HG03139 (cell line): ENCODE results near the gene ECHS1.
"Not testable (repeated sequence)": the region's sequence is repeated elsewhere in the genome, so short reads cannot be mapped to it uniquely, and the experiment has no call there.

Experiments
- ATAC-seq: cut with Tn5 transposase; IDR thresholded peaks from one replicate; pipeline ENCODE4 v1.9.1; 2021; ENCODE audit not compliant: unreplicated experiment

ECHS1 gene

DNA sequence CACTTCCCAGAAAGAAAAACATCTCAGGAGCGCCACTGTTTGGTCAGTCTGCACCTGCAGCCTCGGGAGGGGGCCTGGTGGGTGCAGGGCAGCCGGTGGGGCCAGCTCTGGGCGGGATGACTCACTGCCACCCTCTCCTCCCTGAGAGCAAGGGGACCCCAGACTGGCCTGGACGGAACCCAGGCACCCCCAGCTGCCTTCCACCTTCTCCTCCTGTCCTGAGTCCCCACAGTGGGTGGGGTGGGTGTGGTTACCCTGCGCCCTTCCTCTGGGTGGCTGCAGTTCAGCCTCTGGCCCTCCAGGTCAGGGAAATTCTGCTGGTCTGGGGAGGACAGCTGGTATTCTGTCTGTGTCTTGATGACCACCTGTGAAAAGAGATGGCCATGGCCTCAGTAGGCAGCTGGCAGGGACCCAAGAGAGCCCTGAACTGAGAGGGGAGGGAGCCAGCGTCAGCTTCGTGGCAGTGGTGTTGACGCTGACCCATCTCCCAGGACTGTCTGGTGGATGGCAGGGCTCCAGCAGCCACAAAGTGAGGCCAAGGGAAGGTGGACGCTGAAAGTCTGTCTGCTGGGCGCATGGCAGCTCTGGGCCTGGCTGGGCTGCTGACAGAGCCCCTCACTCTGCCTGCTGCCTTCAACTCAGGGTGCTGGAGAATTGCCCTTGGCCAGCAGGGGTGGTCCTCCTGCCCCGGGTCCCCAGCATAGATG, 45.4 kb downstream of the ECHS1 start:
- no peak for ATAC-seq

DNA sequence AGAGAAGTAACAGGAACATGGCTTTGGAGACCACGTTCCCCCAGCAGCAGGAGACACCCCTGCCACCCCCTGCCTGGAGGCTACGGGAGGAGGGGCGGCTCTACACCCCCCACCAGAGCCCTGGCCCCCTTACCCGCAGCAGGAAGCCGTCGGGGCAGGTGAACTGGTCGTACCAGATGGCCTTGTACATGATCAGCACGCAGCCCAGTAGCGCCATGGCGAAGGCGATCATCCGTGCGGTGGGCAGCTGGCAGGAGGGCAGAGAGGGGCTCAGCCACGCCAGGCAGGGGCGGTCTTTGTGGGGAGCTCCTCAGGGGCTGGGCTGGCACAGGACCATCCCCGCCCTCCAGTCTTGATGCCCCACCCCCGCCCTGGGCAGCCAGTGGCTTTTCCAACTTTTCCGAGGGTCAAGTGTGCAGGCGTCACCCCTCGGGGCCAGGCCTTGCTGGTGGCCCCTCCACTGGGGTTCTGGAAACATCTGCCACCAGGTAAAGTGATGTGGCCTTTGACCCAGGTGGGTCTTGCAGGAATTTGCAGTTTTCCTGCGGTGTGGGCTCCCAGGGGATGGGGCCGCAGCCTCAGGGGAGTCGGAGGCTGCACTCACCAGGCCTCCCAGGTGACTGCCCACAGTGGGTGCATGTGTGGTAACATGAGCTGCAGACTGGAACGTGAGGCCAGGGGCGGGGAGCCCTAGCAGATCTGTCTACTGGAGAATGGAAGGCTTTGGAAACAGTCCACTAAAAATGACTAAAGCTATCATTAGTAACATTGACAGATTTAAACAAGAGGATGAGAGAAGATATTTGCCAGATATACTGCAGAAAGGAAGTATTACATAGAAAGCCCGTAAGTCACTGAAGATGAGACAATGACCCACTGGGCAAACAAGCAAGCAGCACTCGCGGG, 46.2 kb downstream of the ECHS1 start:
- no peak for ATAC-seq

DNA sequence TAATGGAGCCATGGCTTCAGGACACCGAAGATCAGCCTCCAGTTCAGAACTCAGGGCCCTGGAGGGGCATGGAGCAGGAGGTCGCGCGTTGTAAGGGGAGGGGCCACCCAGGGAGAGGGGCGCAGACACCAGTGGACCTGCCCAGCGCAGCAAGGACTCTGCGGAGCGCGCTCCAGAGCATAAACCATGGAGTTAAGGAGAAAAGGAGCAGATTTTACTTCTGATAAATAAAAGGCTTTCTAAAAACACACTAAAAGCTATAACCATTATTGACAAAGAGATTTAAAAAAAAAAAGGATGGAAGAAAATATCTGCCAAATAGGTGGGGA, 47.0 kb downstream of the ECHS1 start:
- ATAC-seq, result no peak

DNA sequence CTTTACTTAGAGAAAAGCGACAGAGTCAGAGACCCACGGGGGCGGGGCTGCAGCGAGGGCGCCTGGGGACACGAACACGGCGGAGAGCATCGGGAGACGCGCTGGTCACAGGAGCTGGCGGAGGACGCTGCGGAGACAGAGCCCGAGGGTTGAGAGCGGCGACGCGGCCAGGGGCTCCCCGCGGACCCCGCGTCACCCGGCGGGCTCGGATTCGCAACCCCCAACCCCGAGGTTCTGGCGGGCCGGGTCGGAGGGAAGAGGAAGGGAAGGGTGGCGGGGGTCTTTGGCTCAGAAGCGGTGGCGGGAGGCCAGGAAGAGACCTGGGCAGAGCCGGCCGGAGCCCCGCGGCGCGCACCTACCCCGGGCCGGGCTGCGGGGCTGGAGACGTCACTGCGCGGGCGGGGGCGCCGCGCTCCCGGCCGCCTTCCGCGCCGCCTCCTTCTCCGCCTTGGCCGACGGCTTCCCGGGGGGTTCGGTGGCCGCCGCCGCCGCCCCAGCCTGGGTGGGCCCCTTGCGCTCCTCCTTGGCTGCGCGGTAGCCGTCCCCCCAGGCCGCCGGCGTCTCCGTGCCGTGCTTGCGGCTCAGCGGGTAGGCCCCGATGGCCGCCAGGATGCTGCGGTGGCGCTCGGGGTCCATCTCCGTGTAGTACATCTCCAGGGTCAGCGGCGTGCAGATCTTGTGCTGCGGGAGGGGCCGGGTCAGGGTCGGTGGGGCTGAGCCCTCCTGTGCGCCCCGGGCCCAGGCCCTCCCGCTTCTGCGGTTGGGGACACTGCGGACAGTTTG, 47.5 kb downstream of the ECHS1 start:
- ATAC-seq, result no peak

DNA sequence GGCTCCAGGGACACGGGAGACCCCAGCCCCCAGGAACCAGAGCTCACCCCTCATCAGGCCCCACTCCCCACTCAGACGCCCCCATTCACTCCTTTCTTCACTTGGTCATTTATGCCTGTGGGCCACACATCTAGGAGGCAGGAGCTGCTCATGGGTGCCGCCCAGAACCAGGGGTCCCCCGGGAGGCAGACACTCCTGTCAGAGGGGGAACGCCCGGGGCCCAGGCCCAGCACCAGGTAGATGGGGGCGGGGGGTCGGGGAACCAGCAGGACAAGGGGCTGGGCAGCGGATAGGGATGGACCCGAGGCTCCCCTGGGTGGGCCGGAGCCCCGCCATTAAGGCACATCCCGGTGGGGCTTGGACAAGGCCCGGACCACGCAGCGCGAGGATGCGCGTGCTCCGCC, 48.3 kb downstream of the ECHS1 start:
- ATAC-seq, result no peak

DNA sequence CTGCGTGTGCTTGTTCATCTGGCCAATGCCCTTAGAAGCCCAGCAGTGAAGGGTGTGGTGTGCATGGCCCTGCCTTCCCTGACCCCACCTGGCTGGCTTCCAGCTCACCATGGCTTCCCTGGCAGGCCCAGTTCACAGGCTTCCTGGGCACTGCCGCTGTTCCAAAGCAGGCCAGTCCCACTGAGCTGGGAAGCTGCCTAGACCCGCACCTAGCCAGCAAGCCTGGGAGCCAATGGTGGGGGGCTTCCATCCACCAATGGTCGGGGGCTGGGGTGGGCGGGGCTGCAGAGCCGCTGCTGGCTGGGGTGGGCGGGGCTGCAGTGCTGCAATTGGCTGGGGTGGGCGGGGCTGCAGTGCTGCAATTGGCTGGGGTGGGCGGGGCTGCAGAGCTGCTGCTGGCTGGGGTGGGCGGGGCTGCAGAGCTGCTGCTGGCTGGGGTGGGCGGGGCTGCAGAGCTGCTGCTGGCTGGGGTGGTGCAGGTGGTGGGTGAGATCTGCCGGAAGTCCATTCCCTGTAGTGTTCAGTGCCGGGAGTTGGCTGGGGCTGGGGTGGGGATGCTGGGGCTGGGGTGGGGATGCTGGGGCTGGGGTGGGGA, 48.9 kb downstream of the ECHS1 start:
- no peak for ATAC-seq

DNA sequence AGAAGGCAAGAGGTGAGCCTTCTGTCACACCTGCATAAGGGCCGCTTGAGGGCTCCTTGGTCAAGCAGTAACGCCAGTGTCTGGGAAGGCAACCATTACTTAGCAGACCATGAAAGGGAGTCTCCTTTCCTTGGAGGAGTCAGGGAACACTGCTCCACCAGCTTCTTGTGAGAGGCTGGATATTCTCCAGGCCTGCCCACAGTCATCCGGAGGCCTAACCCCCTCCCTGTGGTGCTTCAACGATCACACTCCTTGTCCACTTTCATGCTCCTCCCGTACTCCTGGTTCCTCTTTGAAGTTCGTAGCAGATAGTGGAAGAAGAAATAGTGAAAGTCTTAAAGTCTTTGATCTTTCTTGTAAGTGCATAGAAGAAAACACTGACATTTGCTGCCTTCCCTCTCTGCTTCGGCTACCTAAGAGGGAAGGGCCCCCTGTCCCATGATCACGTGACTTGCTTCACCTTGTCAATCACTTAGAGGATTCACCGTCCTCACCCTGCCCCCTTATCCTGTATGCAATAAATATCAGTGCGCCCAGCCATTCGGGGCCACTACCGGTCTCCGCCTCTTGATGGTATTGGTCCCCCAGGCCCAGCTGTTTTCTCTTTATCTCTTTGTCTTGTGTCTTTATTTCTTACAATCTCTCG, 51.0 kb downstream of the ECHS1 start:
- ATAC-seq, result not testable (repeated sequence)

DNA sequence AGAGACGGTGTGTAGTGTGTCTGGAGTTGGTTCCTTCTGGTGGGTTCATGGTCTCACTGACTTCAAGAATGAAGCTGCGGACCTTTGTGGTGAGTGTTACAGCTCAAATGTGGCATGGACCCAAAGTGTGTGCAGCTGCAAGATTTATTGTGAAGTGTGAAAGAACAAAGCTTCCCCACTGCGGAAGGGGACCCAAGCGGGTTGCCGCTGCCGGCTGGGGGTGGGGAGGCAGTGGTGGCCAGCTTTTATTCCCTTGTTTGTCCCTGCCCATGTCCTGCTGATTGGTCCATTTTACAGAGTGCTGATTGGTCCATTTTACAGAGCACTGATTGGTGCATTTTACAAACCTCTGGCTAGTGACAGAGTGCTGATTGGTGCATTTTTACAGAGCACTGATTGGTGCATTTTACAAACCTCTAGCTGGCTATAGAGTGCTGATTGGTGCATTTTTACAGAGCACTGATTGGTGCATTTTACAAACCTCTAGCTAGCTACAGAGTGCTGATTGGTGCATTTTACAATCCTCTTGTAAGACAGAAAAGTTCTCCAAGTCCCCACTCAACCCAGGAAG, 52.2 kb downstream of the ECHS1 start:
- ATAC-seq, result not testable (repeated sequence)

DNA sequence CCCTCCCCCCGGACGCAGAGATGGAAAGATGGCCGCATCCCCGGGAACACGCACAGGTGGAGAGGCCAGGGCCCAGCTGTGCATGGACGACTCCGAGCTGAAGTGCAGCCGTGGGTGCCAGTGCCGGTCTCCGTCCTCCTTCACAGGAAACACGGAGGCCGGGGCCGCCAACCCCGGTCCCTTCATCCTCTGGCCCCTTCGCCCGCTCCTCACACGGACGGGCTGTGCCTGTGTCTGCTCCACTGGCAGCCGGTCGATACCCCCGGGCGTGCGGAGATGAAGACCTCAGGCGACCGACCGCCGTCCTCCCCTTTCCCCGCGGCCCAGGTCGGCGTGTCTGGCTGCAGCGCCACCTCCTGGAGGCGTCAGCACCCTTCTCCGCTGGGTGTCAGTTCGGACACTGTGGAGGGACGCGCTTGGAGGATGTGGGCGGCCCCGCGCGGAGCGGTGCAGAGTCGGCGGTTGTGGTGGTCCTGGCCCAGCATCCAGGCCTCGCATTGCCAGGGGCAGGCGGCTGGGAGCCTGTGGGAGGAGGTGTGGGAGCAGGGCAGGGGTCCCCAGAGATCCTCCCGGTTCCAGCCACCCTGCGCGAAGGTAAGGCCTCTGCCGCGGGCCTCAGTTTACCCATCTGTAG, 54.5 kb downstream of the ECHS1 start:
- no peak for ATAC-seq

DNA sequence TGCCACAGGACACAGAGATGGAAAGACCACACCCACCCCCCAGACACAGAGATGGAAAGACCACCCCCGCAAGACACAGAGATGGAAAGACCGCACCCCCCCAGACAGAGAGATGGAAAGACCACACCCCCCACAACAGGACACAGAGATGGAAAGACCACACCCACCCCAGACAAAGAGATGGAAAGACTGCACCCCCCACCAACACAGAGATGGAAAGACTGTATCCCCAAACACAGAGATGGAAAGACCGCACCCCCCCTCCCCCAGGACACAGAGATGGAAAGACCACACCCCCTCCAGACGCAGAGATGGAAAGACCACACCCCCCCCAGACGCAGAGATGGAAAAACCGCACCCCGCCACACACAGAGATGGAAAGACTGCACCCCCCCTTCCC, 56.4 kb downstream of the ECHS1 start:
- no peak for ATAC-seq

DNA sequence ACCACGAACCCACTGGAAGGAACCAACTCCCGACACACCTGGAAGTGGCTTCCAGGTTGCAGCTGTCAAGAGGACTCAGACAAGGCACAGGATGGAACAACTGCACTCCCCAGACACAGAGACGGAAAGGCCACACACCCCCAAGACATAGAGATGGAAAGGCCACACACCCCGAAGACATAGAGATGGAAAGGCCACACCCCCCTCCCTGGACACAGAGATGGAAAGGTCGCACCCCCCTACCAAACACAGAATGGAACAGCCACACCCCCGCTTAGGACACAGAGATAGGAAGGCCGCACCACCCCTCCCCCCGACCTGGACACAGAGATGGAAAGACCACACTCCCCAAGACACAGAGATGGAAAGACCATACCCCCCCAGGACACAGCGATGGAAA, 56.9 kb downstream of the ECHS1 start:
- ATAC-seq, result no peak

DNA sequence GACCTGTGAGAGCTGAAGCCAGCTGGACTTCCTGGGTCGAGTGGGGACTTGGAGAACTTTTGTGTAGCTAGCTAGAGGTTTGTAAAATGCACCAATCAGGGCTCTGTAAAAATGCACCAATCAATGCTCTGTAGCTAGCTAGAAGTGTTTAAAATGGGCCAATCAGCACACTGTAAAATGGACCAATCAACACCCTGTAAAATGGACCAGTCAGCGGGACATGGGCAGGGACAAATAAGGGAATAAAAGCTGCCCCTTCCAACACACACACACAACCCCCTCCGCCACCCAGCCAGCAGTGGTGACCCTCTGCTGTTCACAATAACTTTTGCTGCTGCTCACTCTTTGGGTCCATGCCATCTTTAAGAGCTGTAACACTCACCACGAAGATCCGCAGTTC, 57.3 kb downstream of the ECHS1 start:
- no peak for ATAC-seq

DNA sequence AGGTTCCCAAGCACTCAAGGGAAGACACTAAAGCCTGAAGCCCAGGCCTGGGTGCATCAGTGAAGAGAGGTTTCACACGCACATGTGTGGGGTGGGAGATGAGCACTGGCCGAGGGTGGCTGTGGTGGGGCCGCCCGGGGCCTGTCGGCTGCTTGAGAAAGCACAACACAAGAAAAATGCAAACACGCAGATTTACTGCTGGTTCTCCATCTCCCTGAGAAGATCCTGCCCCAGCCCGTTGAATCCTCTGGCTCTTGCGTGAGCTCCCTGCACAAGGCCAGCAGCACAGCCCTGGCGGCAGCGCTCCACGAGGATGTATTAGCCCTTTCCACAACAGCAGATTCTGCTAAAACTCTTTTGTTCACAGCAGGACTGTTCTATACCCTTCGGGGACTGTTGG, 58.2 kb downstream of the ECHS1 start:
- no peak for ATAC-seq

DNA sequence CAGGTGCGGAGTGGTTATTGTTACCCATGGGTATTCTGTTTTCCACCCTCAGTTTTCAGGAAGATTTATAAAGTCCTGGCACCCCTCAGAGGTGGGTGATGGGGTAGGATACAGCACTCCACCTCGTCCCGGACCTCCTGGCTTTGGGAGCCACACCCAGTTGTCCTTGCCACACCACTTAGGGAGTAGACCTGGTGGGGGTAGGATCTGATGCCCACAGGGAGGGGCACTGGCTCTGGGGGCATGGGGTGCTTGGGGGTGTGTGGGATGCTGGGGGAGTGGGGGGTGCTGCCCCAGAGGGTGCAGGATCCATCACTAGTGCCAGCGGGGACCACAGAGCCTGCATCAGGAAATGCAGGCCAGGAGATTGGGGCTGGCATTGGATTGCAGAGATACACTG, 60.0 kb downstream of the ECHS1 start:
- ATAC-seq, result no peak

DNA sequence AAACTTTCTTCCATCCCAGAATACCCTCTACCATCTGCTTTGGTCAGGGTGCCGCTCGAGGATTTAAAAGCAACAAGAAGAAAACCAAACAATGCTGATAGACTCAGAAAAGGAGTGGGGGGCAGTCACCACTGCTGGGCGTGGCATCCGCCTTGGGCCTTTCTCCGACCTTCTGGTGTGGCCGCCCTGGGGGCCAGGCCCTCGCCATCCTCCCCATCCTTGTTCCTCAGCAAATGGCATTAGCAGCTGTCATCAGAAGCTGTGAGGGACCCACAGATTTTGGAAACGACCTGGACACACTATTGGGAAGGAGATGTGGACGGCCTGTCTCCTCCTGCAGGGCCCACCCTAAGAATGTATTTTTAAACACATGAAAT, 60.4 kb downstream of the ECHS1 start:
- ATAC-seq, result no peak
